GM12873 (cell line): ENCODE results near the gene KCNAB1.

ENCODE experiments used
- CTCF ChIP-seq: IDR thresholded peaks from 2 replicates; pipeline ENCODE4 v1.5.1; 2012; ENCODE audit warnings: low read depth, mild to moderate bottlenecking, moderate library complexity, low read length, control low read depth; ENCODE audit not compliant: insufficient read depth; ENCODE audit errors: missing control alignments

The KCNAB1 gene

GRCh38 chr3:156298014-156298413 lies 177.6 kb downstream of the KCNAB1 start:
- TF ChIP-seq CTCF, result no peak

- TF ChIP-seq CTCF, result no peak
Observed at GRCh38 chr3:156298938-156299337, 178.6 kb downstream of the KCNAB1 start.

- no peak for TF ChIP-seq CTCF
Observed at GRCh38 chr3:156299569-156299968, 179.2 kb downstream of the KCNAB1 start.

- TF ChIP-seq CTCF, result no peak
Observed at GRCh38 chr3:156300371-156300770, 180.0 kb downstream of the KCNAB1 start.

GRCh38 chr3:156300929-156301840 lies 180.8 kb downstream of the KCNAB1 start:
- no peak for TF ChIP-seq CTCF

GRCh38 chr3:156303001-156303707 lies 182.8 kb downstream of the KCNAB1 start:
- TF ChIP-seq CTCF, result no peak

GRCh38 chr3:156304406-156304805 lies 184.0 kb downstream of the KCNAB1 start:
- no peak for TF ChIP-seq CTCF
